GM12801 (cell line): ENCODE data around the gene VMO1.

Experiments
- TF ChIP-seq, protein P1 (sequence below): IDR thresholded peaks from one replicate; pipeline ENCODE4 v1.5.1; 2011; ENCODE audit warnings: control low read depth; ENCODE audit not compliant: insufficient read length; ENCODE audit errors: extremely low read depth

VMO1 gene

DNA sequence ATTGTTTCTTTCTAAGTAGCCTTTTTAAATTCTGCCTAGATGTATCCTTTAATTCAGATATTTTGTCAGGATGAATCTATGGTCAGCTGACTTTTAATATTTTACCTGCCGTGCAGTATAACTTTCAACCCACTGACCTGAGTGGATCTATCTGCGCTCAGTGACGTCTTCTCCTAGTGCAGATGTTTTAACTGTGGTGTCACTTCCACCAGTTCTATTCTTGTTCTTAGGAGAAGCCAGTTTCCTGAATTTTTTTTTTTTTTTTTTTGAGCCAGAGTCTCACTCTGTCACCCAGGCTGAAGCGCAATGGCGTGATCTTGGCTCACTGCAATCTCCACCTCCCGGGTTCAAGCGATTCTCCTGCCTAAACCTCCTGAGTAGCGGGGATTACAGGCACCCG lies 19.4 kb downstream of the VMO1 start:
- TF ChIP-seq, protein P1, sequence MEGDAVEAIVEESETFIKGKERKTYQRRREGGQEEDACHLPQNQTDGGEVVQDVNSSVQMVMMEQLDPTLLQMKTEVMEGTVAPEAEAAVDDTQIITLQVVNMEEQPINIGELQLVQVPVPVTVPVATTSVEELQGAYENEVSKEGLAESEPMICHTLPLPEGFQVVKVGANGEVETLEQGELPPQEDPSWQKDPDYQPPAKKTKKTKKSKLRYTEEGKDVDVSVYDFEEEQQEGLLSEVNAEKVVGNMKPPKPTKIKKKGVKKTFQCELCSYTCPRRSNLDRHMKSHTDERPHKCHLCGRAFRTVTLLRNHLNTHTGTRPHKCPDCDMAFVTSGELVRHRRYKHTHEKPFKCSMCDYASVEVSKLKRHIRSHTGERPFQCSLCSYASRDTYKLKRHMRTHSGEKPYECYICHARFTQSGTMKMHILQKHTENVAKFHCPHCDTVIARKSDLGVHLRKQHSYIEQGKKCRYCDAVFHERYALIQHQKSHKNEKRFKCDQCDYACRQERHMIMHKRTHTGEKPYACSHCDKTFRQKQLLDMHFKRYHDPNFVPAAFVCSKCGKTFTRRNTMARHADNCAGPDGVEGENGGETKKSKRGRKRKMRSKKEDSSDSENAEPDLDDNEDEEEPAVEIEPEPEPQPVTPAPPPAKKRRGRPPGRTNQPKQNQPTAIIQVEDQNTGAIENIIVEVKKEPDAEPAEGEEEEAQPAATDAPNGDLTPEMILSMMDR, result no peak

DNA sequence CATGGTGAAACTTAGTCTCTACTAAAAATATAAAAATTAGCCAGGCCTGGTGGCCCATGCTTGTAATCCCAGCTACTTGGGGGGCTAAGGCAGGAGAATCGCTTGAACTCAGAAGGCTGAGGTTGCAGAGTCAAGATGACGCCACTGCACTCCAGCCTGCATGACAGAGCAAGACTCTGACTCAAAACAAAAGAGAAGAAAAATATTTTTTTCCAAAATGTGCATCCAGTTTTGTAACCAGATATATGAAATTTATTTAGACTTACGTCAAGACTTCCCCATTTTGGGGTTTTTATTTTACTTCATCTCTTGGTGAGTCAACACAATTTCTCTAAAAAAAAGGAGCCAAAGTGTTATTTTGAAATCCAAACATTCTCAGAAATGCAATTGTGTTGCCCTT lies 20.0 kb downstream of the VMO1 start:
- TF ChIP-seq, protein P1, result no peak

DNA sequence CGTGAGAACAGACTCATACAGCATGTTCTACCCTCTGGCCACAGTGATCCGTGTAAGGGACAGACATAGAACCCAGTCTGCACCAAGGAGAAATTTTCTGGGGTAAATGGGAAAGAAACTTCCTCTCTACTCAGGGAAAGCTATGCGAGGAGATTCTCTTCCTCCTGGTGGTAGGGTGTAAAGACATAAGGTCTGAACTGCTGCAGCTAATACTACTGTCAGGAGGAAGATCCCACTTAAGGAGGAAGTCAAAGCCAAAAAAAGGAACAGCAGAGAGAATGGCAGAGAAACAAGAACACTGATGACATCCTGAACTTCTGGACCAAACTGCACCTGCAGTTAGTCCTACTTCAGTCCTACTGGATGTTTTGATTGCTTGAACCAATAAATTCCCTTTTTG lies 21.6 kb downstream of the VMO1 start:
- TF ChIP-seq, protein P1, result no peak

DNA sequence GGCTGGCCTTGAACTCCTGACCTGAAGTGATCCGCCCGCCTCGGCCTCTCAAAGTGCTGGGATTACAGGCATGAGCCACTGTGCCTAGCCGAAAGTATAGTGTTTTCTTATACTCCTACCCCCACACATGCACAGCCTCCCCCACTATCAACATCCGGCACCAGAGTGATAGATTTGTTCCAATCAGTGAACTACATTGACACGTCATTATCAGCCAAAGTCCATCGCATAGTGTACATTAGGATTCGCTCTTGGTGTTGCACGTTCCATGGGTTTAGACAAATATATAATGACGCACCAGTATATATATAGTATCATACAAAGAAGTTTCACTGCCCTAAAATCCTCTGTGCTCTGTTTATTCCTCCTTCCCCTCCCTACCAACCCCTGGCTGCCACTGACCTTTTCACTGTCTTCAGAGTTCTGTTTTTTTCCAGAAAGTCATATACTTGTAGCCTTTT lies 26.4 kb downstream of the VMO1 start:
- TF ChIP-seq, protein P1, result no peak

DNA sequence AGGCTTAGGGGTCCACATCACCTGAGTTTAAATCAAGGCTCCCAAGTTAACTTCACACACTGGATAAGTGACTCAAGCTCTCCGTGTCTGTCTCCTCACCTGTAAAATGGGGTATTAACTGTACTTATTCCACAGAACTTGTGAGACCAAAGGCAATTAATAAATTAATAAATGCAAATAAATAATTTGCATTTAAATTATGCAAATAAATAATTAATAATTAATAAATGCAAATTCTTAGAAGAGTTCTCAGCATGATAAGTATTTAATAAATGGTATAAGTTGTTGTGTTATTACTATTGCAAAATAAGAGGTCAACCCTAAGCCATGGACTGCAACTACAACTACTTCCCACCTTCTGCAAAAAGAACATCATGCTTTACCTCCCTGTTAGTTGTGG lies 32.8 kb downstream of the VMO1 start:
- TF ChIP-seq, protein P1, result no peak

DNA sequence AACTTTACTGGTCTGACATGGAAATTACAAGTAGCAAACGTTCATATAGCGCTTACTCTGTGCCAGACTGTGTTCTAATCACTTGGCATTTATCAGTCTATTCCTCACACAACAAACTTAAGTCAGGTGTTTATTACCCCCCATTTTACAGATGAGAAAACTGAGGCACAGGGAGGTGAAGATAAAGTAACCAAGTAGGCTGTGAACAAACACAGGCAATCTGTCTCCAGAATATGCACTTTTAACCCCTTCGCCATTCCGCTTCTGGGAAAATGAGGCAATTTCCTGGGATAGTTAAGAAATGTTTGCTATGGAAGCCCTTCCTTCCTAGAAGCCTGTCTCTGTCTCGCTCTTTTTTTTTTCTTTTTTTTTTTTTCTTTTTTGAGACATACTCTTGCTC lies 34.2 kb downstream of the VMO1 start:
- TF ChIP-seq, protein P1, result no peak

DNA sequence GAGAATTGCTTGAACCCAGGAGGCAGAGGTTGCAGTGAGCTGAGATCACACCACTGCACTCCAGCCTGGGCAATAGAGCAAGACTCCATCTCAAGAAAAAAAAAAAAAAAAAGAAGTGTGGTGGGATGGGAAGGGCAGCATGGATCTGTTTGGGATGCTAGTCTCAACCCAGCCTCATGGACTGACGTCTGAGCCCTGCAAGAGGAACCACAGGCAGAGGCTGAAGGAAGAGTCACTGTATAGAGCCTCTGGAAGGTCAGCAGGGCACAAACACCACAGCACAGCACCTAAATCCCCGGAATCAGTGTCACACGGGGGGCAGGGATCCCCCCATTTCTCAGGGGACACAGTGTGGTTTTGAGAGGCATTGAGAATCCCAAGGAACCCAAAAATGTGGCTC lies 35.6 kb downstream of the VMO1 start:
- TF ChIP-seq, protein P1, result no peak

DNA sequence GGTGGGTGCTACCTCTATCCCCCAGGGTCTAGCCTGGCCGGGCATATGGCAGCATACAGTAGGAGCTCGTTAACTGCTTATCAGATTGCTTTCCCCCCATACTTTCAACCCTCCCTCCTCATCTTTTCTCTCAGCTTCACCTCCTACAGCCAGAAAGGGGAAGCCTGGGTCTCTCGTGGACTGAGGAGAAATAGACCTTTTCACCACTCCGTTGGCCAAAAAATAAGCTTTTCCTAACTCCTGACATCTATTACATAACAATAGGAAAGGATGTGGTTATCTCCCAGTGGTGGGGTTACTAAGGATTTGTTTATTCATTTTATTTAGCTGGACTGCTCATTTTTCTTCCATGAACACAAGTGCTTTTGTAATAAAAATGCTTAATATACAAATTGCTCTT lies 37.5 kb downstream of the VMO1 start:
- TF ChIP-seq, protein P1, result no peak
